A673 (cell line): ENCODE measurements around the gene BMPR1A.

Source experiments
- EZH2 ChIP-seq: fragments of 200-600 bp; sonication (generic); IDR thresholded peaks from 2 replicates; pipeline ENCODE4 v1.6.1; 2017; ENCODE audit warnings: borderline replicate concordance, low read depth, mild to moderate bottlenecking, mixed read lengths, antibody characterized with exemption, low read length; ENCODE audit not compliant: poor library complexity, severe bottlenecking
- TF ChIP-seq, protein P1 (sequence below): fragments of 300-800, 200-600 bp; sonication (generic); conservative IDR thresholded peaks from 2 replicates; pipeline ENCODE4 v1.5.1; 2017; ENCODE audit warnings: low read depth, mild to moderate bottlenecking, antibody characterized with exemption, low read length, moderate library complexity, mixed read lengths

GRCh38 chr10:86862786-86863483, 106.5 kb downstream of the BMPR1A start:
- TF ChIP-seq, protein P1, sequence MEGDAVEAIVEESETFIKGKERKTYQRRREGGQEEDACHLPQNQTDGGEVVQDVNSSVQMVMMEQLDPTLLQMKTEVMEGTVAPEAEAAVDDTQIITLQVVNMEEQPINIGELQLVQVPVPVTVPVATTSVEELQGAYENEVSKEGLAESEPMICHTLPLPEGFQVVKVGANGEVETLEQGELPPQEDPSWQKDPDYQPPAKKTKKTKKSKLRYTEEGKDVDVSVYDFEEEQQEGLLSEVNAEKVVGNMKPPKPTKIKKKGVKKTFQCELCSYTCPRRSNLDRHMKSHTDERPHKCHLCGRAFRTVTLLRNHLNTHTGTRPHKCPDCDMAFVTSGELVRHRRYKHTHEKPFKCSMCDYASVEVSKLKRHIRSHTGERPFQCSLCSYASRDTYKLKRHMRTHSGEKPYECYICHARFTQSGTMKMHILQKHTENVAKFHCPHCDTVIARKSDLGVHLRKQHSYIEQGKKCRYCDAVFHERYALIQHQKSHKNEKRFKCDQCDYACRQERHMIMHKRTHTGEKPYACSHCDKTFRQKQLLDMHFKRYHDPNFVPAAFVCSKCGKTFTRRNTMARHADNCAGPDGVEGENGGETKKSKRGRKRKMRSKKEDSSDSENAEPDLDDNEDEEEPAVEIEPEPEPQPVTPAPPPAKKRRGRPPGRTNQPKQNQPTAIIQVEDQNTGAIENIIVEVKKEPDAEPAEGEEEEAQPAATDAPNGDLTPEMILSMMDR, result no peak
- TF ChIP-seq EZH2, result no peak
